Subcutaneous adipose tissue (tissue), 4 donors: Measurements from ENCODE around the gene WNK1. TPM values are rescaled to one million over a fixed set of nuclear protein-coding genes. Genes with fewer than 3 reads are reported as not detected.

Experiments used
- total RNA-seq, 4 donors: library from RNA; depleted of rRNA; stranded (reverse); fragments of >200 nt; gene quantifications; one replicate each; pipeline ENCODE4 v1.1.0, GENCODE V29; 2016
- TF ChIP-seq, protein P1 (sequence below): fragments of 450-650 bp; IDR thresholded peaks from one replicate; pipeline ENCODE4 v1.5.1; 2016; ENCODE audit warnings: low read depth, mild to moderate bottlenecking, control low read depth, antibody characterized with exemption, moderate library complexity

Gene WNK1
- total RNA-seq, 4 donors from 2014 or later = 208 to 631 (median 301) TPM

DNA sequence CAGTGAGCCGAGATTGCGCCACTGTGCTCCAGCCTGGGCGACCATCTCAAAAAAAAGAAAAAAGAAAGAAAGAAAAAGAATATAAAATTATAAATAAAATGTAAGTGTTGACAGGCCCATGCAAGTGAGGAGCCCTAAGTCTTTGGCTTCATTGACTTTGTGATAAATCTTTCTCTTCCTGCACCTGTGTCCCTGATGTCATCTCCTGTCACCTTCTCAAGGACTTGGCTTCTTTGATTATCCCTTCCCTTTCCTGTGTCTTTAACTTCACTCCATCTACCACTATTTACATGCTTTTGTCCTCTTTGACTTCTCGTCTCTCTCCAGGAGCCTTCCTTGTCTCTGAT lies 33.6 kb upstream of the WNK1 start:
- TF ChIP-seq, protein P1, sequence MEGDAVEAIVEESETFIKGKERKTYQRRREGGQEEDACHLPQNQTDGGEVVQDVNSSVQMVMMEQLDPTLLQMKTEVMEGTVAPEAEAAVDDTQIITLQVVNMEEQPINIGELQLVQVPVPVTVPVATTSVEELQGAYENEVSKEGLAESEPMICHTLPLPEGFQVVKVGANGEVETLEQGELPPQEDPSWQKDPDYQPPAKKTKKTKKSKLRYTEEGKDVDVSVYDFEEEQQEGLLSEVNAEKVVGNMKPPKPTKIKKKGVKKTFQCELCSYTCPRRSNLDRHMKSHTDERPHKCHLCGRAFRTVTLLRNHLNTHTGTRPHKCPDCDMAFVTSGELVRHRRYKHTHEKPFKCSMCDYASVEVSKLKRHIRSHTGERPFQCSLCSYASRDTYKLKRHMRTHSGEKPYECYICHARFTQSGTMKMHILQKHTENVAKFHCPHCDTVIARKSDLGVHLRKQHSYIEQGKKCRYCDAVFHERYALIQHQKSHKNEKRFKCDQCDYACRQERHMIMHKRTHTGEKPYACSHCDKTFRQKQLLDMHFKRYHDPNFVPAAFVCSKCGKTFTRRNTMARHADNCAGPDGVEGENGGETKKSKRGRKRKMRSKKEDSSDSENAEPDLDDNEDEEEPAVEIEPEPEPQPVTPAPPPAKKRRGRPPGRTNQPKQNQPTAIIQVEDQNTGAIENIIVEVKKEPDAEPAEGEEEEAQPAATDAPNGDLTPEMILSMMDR = no peak

DNA sequence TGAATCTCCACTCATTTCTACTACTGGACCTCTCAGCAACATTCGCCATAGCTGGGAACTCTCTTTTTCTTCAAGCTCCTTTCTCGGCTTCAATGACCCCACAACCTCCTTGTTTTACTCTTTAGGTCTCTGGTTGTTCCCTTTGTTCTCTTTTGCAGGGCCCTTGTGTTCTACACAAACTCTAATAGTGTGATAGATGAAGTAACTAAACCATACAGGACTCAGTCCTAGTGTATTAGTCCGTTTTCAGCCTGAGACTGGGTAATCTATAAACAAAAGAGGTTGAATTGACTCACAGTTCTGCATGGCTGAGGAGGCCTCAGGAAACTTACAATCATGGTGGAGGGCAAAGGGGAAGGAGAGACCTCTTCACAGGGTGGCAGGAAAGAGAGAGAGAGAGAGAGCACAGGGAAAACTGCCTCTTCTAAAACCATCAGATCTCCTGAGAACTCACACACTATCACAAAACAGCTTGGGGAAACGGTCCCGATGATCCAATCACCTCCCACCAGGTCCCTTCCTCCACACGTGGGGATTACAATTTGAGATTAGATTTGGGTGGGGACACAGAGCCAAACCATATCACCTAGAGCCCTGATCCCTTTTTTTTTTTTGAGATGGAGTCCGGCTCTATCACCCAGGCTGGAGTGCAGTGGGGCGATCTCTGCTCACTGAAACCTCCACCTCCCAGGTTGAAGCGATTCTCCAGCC lies 32.0 kb upstream of the WNK1 start:
- TF ChIP-seq, protein P1 = no peak

DNA sequence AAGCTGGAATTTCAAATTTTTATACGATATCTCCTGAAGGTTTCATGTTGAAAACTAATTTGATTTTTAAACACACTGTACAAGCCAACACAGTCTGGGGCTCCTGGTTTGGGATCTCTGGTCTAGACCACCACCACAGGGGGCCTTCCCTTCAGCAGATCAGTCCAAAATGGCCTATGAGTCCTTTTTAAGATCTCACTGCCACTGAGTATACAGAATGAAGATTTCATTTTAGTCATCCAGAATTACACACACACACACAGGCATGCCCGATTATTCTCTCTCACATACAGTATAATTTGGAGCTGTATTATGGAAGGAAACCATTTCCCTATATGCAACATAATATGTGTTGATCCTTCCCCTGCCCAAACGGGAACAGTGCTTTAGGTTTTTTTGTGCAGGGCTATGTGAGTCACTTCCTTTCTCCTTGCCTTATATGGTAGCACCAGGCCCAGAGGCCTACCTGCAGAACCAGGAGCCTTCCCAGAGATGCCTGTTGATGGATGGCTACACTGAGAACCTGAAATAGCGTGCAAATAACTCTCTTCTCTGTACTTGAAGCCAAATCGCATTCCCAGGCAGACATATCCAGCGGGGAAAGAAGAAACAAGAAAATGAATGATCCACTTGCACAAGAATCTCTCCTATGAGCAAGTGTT lies 28.1 kb upstream of the WNK1 start:
- TF ChIP-seq, protein P1 = no peak

DNA sequence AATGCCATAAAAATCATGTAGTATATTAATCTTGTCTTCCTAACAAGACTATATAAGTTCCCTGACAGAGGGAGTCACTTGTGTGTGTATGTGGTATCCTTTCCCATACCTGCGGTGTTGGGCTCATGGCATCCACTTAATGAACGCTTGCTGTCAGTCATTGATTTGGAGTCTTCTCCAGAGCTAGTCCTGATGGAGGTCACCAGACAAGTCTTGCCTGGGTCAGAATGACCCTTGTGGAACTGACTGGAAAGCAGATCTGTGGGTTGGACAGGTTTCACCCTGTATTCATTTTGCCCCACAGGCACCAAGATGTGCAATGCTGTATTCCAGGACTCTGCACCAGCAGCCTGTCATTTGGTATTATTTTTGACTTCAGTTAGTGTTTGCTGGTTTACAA lies 27.3 kb upstream of the WNK1 start:
- TF ChIP-seq, protein P1 = no peak

DNA sequence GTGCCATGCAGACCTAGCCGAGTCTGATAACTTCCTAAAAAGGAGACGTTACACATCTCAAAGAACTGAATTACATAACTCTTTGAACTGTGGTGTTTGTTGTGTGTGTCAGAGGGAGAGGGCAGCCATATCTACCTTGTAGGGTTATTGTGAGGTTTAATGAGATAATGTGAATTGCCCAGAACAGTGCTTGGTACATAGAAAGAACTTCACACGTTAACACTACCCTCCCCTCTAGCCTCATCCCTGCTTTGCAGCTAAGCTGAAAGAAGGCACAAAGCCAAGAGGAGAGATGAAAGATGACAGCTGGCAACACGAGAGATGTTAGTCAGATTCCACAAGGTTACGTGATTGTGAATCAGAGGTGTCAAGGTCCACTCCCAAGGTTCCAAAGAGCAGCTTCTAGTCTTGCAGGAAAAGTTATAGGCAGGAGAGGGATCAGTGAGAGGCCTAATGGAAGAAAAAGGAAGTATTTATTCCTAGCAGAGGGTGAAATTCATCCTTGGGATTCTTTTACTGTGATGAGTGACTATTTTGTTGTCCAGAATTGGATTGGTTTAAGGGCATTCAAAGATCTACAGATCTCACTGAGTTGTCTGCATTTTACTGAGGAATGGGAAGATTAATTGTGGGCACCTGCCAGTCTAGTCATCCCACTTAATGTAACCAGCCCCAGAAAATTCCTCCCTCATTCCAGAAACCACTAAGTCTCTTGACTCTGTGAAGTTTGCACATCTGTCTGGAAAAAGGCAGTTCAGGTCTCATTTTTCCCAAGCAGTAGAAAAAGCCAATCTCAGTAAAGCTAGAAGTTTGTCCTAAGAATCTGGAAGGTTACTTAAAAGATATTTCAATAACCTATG lies 25.9 kb upstream of the WNK1 start:
- TF ChIP-seq, protein P1 = no peak

DNA sequence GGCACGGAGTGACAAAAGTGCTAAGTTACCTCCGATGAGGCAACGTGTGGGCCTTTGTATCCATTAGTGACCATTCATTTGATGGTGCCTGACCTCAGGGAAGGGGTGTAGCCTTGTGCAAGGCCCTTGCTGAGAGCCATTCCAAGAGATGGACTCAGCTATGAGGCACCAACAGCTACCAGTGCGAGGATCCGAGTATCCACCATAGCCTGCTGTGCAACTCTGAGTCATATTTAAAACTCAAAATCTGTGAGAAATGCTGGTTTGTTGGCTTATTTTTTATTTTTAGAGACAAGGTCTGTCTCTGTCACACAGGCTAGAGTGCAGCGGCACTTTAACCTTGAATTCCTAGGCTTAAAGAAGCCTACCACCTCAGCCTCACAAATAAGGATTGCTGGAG lies 25.1 kb upstream of the WNK1 start:
- TF ChIP-seq, protein P1 = no peak

DNA sequence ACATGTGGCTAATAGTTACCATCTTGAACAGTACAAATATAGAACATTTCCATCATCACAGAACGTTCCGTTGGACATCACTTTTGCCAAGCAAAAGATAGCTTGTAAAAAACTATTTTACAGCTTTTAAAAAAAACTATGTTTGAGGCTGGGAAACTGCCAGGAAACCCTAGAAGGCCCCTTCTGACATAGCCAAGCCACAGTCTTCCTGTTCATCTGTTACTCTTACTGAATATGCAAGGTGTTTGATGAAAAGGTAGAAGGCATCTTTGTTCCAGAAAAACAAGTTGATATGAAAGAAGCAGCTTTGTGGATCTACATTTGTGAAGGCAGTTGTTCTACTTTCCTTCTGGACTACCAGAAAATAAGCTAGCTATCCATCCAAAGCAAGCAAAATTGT lies 23.6 kb upstream of the WNK1 start:
- TF ChIP-seq, protein P1 = no peak
